Measurements from ENCODE around the gene MRAP.

The MRAP gene

DNA sequence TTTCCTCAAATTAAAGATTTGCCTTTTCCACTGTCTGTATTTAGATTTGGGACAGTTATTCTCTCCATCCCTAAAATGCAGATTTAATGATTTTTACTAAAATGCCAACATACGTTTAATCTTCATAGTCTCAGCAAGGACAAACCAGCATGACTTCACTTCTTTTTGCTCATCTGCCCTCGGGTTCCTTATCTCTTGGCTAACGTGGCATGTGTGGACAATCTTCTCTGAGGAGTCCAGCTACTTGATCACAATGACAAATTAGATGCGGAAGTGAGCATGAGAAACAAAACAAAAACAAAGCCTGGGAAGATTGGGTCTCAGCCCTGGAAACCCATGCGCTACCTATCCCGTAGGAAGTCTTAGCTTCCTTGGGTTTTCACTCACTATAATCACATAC lies 1.0 kb downstream of the MRAP start:
- no peaks in the 10 kb centered on the region for H3K4me1 ChIP-seq (ENCODE audit: insufficient read depth, poor library complexity, severe bottlenecking)
- no peak overlapping the region for H3K27ac ChIP-seq (ENCODE audit: poor library complexity, severe bottlenecking)
- no peak overlapping the region for H3K4me3 ChIP-seq (ENCODE audit: severe bottlenecking)
- H3K27me3 ChIP-seq (ENCODE audit: insufficient read depth, poor library complexity, severe bottlenecking), result no peaks in the 10 kb centered on the region
- ATAC-seq (ENCODE audit: low read depth) (no peak), DNase-seq (ENCODE audit: low spot score) (no peak)
- no peaks in the 10 kb centered on the region for H3K9me3 ChIP-seq (ENCODE audit: severe bottlenecking)
- TF ChIP-seq, protein P1, sequence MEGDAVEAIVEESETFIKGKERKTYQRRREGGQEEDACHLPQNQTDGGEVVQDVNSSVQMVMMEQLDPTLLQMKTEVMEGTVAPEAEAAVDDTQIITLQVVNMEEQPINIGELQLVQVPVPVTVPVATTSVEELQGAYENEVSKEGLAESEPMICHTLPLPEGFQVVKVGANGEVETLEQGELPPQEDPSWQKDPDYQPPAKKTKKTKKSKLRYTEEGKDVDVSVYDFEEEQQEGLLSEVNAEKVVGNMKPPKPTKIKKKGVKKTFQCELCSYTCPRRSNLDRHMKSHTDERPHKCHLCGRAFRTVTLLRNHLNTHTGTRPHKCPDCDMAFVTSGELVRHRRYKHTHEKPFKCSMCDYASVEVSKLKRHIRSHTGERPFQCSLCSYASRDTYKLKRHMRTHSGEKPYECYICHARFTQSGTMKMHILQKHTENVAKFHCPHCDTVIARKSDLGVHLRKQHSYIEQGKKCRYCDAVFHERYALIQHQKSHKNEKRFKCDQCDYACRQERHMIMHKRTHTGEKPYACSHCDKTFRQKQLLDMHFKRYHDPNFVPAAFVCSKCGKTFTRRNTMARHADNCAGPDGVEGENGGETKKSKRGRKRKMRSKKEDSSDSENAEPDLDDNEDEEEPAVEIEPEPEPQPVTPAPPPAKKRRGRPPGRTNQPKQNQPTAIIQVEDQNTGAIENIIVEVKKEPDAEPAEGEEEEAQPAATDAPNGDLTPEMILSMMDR (IDR thresholded peaks at IDR 0.05; ENCODE audit: poor library complexity, severe bottlenecking), result no peak
- peaks cover 3% of the 10 kb centered on the region; the same call in 1 of the 2 replicates for H3K36me3 ChIP-seq (ENCODE audit: low read depth)

GRCh38 chr21:32300117-32300681 lies 1.5 kb downstream of the MRAP start:
- H3K36me3 ChIP-seq (ENCODE audit: low read depth), result peaks cover 3% of the 10 kb centered on the region; the same call in 1 of the 2 replicates
- H3K4me1 ChIP-seq (ENCODE audit: insufficient read depth, poor library complexity, severe bottlenecking), result no peaks in the 10 kb centered on the region
- ATAC-seq (ENCODE audit: low read depth) (no peak), DNase-seq (ENCODE audit: low spot score) (no peak)
- no peak overlapping the region for H3K27ac ChIP-seq (ENCODE audit: poor library complexity, severe bottlenecking)
- H3K4me3 ChIP-seq (ENCODE audit: severe bottlenecking), result no peak overlapping the region
- TF ChIP-seq, protein P1 (IDR thresholded peaks at IDR 0.05; ENCODE audit: poor library complexity, severe bottlenecking), result no peak
- H3K27me3 ChIP-seq (ENCODE audit: insufficient read depth, poor library complexity, severe bottlenecking), result no peaks in the 10 kb centered on the region
- H3K9me3 ChIP-seq (ENCODE audit: severe bottlenecking), result no peaks in the 10 kb centered on the region

DNA sequence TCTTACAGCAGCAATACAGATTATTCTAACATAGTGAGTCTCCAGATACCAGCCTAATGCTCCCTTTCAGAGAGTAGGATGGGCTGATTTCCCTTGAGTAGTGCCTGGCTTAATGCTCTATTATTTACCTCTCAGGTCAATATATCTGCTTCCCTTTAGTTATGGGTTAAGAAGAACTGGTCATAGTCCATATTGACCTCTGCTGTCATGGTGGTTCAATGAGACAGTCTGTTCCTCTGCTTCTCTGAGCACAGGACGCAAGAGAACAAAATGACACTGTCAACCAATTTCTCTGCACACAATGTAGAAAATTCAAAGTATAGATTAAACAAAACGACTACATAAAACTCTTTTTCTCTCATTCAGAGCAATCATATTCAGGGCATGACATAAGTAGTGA lies 2.9 kb downstream of the MRAP start:
- H3K36me3 ChIP-seq (ENCODE audit: low read depth), result peaks cover 5% of the 10 kb centered on the region
- no peak for DNase-seq (ENCODE audit: low spot score)
- no peaks in the 10 kb centered on the region for H3K27me3 ChIP-seq (ENCODE audit: insufficient read depth, poor library complexity, severe bottlenecking)
- H3K27ac ChIP-seq (ENCODE audit: poor library complexity, severe bottlenecking), result no peak overlapping the region
- TF ChIP-seq, protein P1 (IDR thresholded peaks at IDR 0.05; ENCODE audit: poor library complexity, severe bottlenecking), result no peak
- H3K9me3 ChIP-seq (ENCODE audit: severe bottlenecking), result no peaks in the 10 kb centered on the region
- ATAC-seq (ENCODE audit: low read depth), result no peak
- no peaks in the 10 kb centered on the region for H3K4me1 ChIP-seq (ENCODE audit: insufficient read depth, poor library complexity, severe bottlenecking)
- no peak overlapping the region for H3K4me3 ChIP-seq (ENCODE audit: severe bottlenecking)

- Histone ChIP-seq H3K4me1 (ENCODE audit: insufficient read depth, poor library complexity, severe bottlenecking) (no peaks in the 10 kb centered on the region), H3K36me3 (ENCODE audit: low read depth) (peaks cover 9% of the 10 kb centered on the region), H3K4me3 (ENCODE audit: severe bottlenecking) (no peak overlapping the region), H3K9me3 (ENCODE audit: severe bottlenecking) (no peaks in the 10 kb centered on the region), H3K27me3 (ENCODE audit: insufficient read depth, poor library complexity, severe bottlenecking) (no peaks in the 10 kb centered on the region), H3K27ac (ENCODE audit: poor library complexity, severe bottlenecking) (no peak overlapping the region)
- TF ChIP-seq, protein P1 (IDR thresholded peaks at IDR 0.05; ENCODE audit: poor library complexity, severe bottlenecking), result no peak
- ATAC-seq (ENCODE audit: low read depth) (no peak), DNase-seq (ENCODE audit: low spot score) (no peak)
These were observed 3.9 kb downstream of the MRAP start for GRCh38 chr21:32302560-32302959.

DNA sequence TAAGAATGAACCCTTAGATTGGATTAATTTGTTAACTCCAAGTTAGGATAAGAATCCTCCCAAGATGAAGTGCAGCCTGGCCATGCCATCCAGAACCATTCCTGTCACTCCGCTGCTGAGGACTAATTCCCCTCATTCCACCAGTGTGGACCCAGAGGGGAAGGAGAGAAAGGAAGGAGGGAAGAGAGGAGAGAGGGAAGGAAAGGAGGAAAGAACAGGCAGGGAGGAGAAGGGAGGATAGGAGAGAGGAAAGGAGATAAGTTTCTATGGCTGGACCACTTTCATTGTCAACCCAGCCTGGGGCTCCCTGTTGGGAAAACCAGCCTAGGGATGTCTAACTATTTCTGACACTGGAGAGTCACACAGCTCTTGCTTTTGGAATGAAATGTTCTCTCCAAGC lies 4.7 kb downstream of the MRAP start:
- Histone ChIP-seq H3K27me3 (ENCODE audit: insufficient read depth, poor library complexity, severe bottlenecking) (no peaks in the 10 kb centered on the region), H3K9me3 (ENCODE audit: severe bottlenecking) (no peaks in the 10 kb centered on the region), H3K36me3 (ENCODE audit: low read depth) (peaks cover 9% of the 10 kb centered on the region), H3K4me1 (ENCODE audit: insufficient read depth, poor library complexity, severe bottlenecking) (no peaks in the 10 kb centered on the region), H3K27ac (ENCODE audit: poor library complexity, severe bottlenecking) (no peak overlapping the region), H3K4me3 (ENCODE audit: severe bottlenecking) (no peak overlapping the region)
- TF ChIP-seq, protein P1 (IDR thresholded peaks at IDR 0.05; ENCODE audit: poor library complexity, severe bottlenecking), result no peak
- ATAC-seq (ENCODE audit: low read depth), result no peak
- DNase-seq (ENCODE audit: low spot score), result no peak

All from RWPE2 (cell line).